CD4-positive, alpha-beta T cell treated with Interleukin-6 at 100 ng/mL for 8 hours (primary cell): ENCODE results near the gene HMCES.
"Not testable (repeated sequence)": the region's sequence is repeated elsewhere in the genome, so short reads cannot be mapped to it uniquely, and the experiment has no call there.

Source experiments
- DNase-seq: peaks from one replicate; pipeline ENCODE4 v3.0.0-alpha.2; 2020; ENCODE audit warnings: mixed read lengths, low spot score

The HMCES gene

DNA sequence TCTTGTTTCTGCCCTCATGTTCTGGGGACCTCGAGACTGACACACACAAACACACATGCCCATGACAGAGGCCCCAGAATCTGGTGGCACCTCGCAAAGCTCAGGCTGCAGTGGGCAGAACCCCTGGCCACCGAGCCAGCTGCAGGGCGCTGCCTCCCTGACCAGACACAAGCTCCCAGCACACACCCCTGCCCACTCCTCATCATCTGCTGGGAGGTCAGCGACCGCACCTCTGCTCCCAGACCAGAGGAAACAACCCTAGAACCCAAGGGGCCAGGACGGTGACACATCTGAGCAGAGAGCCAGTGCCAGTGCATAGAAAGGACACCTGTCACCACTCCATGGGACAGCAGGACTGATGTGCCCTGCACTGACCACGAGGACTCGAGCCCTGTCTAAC, 43.2 kb downstream of the HMCES start:
- DNase-seq, result no peak

GRCh38 chr3:129323651-129324294, 45.1 kb downstream of the HMCES start:
- no peak for DNase-seq

DNA sequence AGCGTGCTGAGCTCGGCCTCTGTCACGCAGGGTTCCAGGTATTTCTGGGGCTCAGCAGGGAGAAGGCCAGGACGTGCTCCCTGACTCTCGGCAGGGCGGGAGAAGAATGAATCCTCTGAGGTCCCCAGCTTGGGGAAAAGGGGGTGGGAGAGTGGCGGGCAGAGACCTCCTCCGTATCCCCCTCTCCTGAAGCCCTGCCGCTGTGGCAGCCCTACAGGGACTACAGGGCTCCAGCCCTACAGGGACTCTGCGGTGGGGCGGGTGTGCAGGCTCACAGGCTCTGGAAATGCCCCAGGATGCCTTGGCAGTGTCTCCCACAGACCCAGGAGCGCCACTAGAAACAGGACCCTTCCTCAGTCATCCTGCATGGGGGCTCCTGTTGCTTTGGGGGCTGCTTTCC, 46.2 kb downstream of the HMCES start:
- no peak for DNase-seq

GRCh38 chr3:129325383-129325782, 46.7 kb downstream of the HMCES start:
- DNase-seq, result no peak

DNA sequence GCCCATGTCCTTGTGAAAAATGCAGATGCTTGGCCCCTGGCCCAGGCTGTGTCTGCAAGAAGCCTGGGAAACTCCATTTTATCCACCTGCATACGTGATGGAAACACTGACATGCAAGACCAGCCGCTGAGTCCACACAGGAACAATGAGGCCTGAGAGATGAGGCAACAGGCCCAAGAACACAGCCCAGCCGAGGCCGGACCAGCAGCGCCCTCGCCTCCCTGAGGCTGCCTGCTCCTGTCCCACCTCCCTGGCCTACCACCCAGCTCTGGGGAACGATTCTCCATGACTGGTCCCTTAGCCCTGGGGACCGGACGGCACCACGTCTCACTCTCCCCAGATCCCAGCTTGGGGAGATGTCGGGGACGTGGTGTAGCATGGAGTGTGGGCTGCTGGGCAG, 47.5 kb downstream of the HMCES start:
- DNase-seq, result no peak

DNA sequence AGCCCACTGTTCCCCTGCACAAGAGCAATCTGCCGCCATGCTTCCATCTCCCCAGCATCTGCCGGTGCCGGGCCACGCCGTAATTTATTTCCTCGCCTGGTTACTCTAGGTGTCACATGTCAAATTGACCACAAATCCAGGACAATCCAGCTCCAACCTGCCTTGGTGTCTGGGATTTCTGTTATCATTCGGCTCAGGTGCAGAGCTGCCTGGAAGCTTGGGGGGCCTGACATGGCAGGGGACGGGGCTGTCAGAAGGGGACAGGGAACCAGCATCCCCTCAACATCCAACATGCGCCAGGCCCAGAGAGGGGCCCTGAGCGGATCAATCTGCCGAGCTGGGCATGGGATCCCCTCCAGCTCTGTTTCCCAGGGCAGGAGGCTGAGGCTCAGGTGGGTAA, 47.9 kb downstream of the HMCES start:
- DNase-seq, result no peak

DNA sequence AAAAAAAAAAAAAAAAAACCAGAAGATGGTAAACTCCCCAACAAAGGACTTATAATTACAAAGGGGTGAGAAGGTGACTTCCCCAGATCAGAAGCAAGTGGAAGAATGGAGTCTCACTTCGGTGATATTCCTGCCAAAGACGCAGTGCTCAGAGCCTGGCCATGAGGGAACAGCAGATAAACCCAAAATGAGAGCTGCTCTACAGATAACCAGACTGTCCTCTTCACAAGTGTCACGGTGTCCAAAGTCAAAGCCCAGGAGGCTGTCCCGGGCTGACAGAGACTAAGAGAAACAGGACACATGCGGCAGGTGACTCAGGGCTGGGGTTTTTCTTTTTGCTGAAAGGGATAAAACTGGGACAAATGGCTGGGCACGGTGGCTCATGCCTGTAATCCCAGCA, 48.8 kb downstream of the HMCES start:
- no peak for DNase-seq

GRCh38 chr3:129329858-129330257, 51.2 kb downstream of the HMCES start:
- no peak for DNase-seq

GRCh38 chr3:129330409-129330808, 51.7 kb downstream of the HMCES start:
- DNase-seq, result no peak

GRCh38 chr3:129333891-129334290, 55.2 kb downstream of the HMCES start:
- no peak for DNase-seq

GRCh38 chr3:129336093-129336706, 57.5 kb downstream of the HMCES start:
- DNase-seq, result no peak

- not testable (repeated sequence) for DNase-seq
Observed at GRCh38 chr3:129337719-129338118, 59.0 kb downstream of the HMCES start.

DNA sequence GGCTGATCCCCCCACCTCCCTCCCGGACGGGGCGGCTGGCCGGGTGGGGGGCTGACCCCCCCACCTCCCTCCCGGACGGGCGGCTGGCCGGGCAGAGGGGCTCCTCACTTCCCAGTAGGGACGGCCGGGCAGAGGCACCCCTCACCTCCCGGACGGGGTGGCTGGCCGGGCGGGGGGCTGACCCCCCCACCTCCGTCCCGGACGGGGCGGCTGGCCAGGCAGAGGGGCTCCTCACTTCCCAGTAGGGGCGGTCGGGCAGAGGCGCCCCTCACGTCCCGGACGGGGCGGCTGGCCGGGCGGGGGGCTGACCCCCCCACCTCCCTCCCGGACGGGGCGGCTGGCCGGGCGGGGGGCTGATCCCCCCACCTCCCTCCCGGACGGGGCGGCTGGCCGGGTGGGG, 60.5 kb downstream of the HMCES start:
- not testable (repeated sequence) for DNase-seq

DNA sequence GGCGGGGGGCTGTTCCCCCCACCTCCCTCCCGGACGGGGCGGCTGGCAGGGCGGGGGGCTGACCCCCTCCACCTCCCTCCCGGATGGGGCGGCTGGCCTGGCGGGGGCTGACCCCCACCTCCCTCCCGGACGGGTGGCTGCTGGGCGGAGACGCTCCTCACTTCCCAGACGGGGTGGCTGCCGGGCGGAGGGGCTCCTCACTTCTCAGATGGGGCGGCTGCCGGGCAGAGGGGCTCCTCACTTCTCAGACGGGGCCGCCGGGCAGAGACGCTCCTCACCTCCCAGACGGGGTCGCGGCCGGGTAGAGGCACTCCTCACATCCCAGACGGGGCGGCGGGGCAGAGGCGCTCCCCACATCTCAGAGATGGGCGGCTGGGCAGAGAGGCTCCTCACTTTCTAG, 61.2 kb downstream of the HMCES start:
- DNase-seq, result not testable (repeated sequence)

- no peak for DNase-seq
Observed at GRCh38 chr3:129341331-129342141, 62.9 kb downstream of the HMCES start.

DNA sequence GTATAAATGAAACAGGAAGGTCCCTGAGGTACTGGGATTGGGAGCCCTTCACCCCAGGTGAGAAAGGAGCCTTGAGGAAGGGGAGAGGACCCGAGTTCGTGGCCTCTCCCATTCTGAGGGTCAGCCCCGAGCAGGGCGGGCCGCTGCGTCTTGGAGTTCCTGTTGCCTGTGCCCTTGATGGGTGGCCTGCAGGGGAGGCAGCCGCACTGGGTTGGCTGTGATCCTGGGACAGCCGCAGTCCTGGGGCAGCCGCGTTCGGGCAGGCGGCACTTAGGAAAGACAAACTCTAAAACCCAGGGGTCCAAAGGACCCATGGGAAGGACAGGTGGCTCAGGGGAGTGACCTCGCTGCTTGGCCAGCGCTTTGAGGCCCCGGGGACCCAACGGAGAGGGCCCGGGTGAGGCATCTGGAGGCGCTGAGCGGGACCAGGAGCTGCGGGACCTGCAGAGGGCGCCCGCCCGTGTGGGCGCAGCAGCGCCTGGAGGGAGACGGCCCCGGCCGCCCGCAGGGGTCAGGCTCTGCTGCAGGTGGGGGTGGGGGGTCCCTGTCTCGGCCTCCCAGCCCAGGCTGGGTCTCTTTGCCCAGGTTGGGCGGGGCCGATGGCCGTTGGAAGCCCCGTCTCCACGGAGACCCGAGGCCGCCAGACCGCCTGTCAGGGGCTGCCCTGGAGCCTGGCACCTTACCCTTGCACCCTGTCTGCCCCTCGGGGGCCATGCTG, 65.1 kb downstream of the HMCES start:
- no peak for DNase-seq

DNA sequence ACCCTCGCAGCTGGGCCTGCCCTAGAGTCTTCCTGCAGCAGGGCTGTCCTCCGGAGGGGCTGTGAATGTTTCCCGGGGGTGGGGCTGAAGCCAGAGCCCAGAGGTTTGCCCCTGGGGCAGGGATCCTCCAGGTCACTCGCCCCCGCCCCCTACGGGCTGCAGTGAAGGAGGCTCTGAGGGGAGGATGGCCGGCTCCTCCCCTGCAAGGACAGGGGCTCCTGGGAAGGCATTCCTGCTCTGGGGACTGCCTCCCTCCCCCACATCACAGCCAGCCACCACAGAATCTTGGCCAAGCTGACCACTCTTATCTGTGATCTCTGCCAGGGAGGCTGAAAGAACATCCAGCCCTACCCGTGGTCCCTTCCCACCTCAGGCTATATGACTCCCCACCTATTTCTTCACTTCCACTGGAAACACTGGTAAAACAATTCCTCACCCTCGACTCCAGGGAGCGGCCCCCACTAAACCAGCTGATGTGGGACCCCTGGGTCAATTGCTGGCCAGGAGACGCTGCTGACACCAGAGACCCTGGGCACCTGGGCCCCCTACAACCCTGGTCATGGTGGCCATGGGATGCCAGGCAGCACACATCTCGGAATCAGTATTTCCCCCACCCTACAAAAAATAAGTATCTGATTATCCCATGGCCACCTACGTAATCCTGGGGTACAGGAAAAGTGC, 66.0 kb downstream of the HMCES start:
- DNase-seq, result no peak

GRCh38 chr3:129345281-129345680, 66.6 kb downstream of the HMCES start:
- no peak for DNase-seq

GRCh38 chr3:129345971-129346370, 67.3 kb downstream of the HMCES start:
- DNase-seq, result no peak

- no peak for DNase-seq
Observed at GRCh38 chr3:129346695-129347457, 68.2 kb downstream of the HMCES start.

DNA sequence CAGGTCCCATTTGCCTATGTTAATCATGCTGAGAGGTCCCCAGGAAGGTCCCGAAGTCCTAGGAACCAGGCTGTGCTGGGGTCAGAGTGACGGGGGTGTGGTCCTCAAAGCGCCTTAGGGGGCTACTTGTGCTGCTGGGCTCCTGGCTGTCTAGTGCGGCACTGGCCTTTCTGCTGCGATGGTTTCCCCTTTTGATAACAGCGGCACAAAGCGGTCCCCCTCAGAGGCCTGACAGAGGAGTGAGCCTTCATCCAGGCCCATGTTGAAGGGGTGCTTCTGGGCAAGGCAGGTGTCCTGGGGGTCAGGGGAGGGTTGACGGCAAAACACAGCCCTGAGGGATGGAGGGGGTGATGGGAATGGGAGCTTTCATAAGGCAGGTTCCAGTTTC, 68.8 kb downstream of the HMCES start:
- no peak for DNase-seq
